Camera-type eye (tissue), 1 donor: ENCODE results near the gene WASF1. TPM values are rescaled to one million over a fixed set of nuclear protein-coding genes. Genes with fewer than 3 reads are reported as not detected.

ENCODE experiments used
- total RNA-seq: library from RNA; depleted of rRNA; stranded (reverse); fragments of >200 nt; gene quantifications from one replicate; pipeline ENCODE4 v1.2.3, GENCODE V29; 2014

WASF1 gene
- 31.2 TPM for total RNA-seq

GRCh38 chr6:110179406-110180227 is at the start of gene WASF1:
WASF1 (minus strand) TSS chr6:110179670; CDS start chr6:110127601, 52,069 bp downstream.

GRCh38 chr6:110180228-110181008 is 948 bp upstream of the WASF1 start, which contains the start of gene CDC40:
CDC40 (plus strand) TSS chr6:110180427; CDS start chr6:110180445, 18 bp downstream.

Other genes with a start within 250 kb of the WASF1 start
- gene GPR6, start 201.4 kb downstream of the WASF1 start, total RNA-seq, result not detected
- 41.9 TPM for gene CDC40, start 757 bp upstream of the WASF1 start, total RNA-seq
- gene METTL24, start 178.7 kb upstream of the WASF1 start, total RNA-seq, result 12.0 TPM
- gene DDO, start 235.9 kb upstream of the WASF1 start, total RNA-seq, result 0.16 TPM